ENCODE results near the gene WDR27. TPM values are rescaled to one million over a fixed set of nuclear protein-coding genes. Genes with fewer than 3 reads are reported as not detected.
"Not testable (repeated sequence)": the region's sequence is repeated elsewhere in the genome, so short reads cannot be mapped to it uniquely, and the experiment has no call there.

WDR27 gene
- total RNA-seq, 1 experiment from 2014 or later = 25.1 TPM

GRCh38 chr6:169663468-169663867 is 38.4 kb downstream of the WDR27 start:
- no peak for DNase-seq (ENCODE audit: low read depth)

GRCh38 chr6:169661391-169661756 is 40.5 kb downstream of the WDR27 start:
- DNase-seq (ENCODE audit: low read depth) = no peak

GRCh38 chr6:169660751-169661390 is 41.0 kb downstream of the WDR27 start:
- no peak for DNase-seq (ENCODE audit: low read depth)

GRCh38 chr6:169659820-169660610 is 41.8 kb downstream of the WDR27 start:
- no peak for DNase-seq (ENCODE audit: low read depth)

- DNase-seq (ENCODE audit: low read depth) = no peak
Observed at GRCh38 chr6:169657284-169657610, 44.6 kb downstream of the WDR27 start.

GRCh38 chr6:169656546-169657283 is 45.1 kb downstream of the WDR27 start:
- no peak for DNase-seq (ENCODE audit: low read depth)

GRCh38 chr6:169654598-169655391 is 47.0 kb downstream of the WDR27 start:
- DNase-seq (ENCODE audit: low read depth) = peak; percentile 61

GRCh38 chr6:169653691-169654090 is 48.1 kb downstream of the WDR27 start:
- no peak for DNase-seq (ENCODE audit: low read depth)

- DNase-seq (ENCODE audit: low read depth) = no peak
Observed at GRCh38 chr6:169652896-169653295, 48.9 kb downstream of the WDR27 start.

GRCh38 chr6:169651498-169651897 is 50.3 kb downstream of the WDR27 start:
- no peak for DNase-seq (ENCODE audit: low read depth)

- DNase-seq (ENCODE audit: low read depth) = no peak
Observed at GRCh38 chr6:169650959-169651292, 50.9 kb downstream of the WDR27 start.

GRCh38 chr6:169650241-169650958 is 51.4 kb downstream of the WDR27 start:
- DNase-seq (ENCODE audit: low read depth) = no peak

GRCh38 chr6:169648617-169649016 is 53.2 kb downstream of the WDR27 start:
- no peak for DNase-seq (ENCODE audit: low read depth)

GRCh38 chr6:169648092-169648491 is 53.7 kb downstream of the WDR27 start:
- DNase-seq (ENCODE audit: low read depth) = no peak

GRCh38 chr6:169647637-169648036 is 54.2 kb downstream of the WDR27 start:
- no peak for DNase-seq (ENCODE audit: low read depth)

GRCh38 chr6:169646906-169647567 is 54.8 kb downstream of the WDR27 start:
- no peak for DNase-seq (ENCODE audit: low read depth)

- not testable (repeated sequence) for DNase-seq (ENCODE audit: low read depth)
Observed at GRCh38 chr6:169645459-169645858, 56.4 kb downstream of the WDR27 start.

GRCh38 chr6:169643521-169643920 is 58.3 kb downstream of the WDR27 start:
- no peak for DNase-seq (ENCODE audit: low read depth)

- DNase-seq (ENCODE audit: low read depth) = no peak
Observed at GRCh38 chr6:169642455-169642854, 59.4 kb downstream of the WDR27 start.

- DNase-seq (ENCODE audit: low read depth) = no peak
Observed at GRCh38 chr6:169641461-169642085, 60.3 kb downstream of the WDR27 start.

Data from LHCN-M2 (cell line).